Dendritic cell treated with granulocyte-macrophage colony-stimulating factor and Interleukin-4, amounts not matched to agents 40 ng/mL and 50 ng/mL, for 4 days (primary cell): Measurements from ENCODE around the gene AGXT.

ENCODE experiments used
- H3K27ac Mint-ChIP-seq: one replicate; pipeline ENCODE4 v1.8.0; 2022; ENCODE audit warnings: mild to moderate bottlenecking, mixed read lengths
- H3K27me3 Mint-ChIP-seq: one replicate; pipeline ENCODE4 v1.8.0; 2022; ENCODE audit warnings: mild to moderate bottlenecking, mixed read lengths
- H3K36me3 Mint-ChIP-seq: one replicate; pipeline ENCODE4 v1.8.0; 2022; ENCODE audit warnings: low read depth, mixed read lengths
- H3K4me1 Mint-ChIP-seq: one replicate; pipeline ENCODE4 v1.8.0; 2022; ENCODE audit warnings: low read depth, mixed read lengths
- H3K4me3 Mint-ChIP-seq: one replicate; pipeline ENCODE4 v1.8.0; 2022; ENCODE audit warnings: mild to moderate bottlenecking, moderate library complexity, mixed read lengths
- H3K9me3 Mint-ChIP-seq: one replicate; pipeline ENCODE4 v1.8.0; 2022; ENCODE audit warnings: mixed read lengths
- intact Hi-C: fragments of 100-400 bp; cut with micrococcal nuclease; formaldehyde crosslinking; loops from one replicate; pipeline ENCODE4 v1.15.0; 2022

Gene AGXT

DNA sequence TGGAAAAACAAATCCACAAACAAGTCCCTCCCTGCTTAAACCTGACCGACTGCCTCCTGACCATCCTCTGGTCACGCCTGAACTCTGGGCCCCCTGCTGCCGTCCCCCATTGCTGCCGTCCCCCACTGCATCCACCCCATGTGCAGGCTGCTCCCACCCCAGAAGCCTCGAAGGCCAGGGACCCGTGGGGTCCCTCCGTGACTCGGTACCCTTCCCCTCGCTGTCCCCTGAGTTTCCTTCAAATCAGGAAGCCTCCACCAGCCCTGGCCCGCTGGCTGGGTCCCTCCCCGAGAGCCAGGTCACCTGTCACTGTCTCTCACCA, 17.9 kb upstream of the AGXT start:
- Mint-ChIP-seq H3K36me3 (no peaks in the 10 kb centered on the region), H3K9me3 (peaks cover 43% of the 10 kb centered on the region), H3K27ac (no peak overlapping the region), H3K4me3 (no peak overlapping the region), H3K27me3 (peaks cover 10% of the 10 kb centered on the region), H3K4me1 (no peaks in the 10 kb centered on the region)
- intact Hi-C loops, result loop anchor here (10.0 kb wide), 1 partner anchor 224 kb away; no protein-coding TSS in a partner anchor

DNA sequence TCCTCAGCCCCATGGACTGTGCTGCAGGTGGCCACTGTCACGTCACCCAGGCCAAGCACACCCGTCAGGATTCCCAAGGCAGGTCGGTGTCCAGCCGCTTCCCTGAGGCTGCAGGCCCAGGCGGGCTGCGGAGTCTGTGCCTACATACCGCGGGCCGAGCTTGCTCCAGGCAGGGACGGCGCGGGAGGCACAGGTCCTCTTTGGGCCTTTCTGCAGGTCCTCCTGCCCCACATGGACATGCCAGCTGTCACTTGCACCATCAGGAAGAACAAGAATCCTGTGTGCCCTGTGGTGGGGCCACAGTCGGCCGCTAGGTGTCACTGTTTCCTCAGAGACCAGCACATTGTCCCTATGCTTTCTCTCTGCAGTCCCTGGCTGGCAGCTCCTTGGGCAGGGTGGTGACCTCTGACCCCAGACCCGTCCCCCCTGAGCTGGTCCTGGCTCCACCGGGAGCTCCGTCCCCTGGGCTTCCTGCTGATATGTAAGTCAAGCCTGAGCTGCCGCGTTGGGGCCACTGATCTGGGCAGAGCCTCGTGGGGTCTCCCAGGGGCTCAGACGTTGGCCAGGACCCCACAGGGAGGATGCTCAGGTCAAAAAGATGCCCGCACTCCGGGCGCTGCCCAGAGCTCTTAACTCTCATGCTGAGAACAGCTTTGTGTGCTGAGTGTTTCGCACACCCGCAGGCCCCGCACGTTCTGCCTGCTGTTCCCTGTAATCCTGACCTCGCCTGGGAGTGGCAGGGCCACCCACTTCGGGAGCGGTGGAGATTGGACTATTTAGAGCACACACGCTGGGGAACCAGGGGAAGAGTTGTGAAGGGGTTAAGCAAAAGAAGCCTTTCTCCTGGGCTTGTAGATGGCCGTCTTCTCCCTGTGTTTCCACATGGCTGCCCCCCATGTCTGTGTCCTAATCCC, 17.3 kb upstream of the AGXT start:
- Mint-ChIP-seq H3K4me1 (no peaks in the 10 kb centered on the region), H3K9me3 (peaks cover 39% of the 10 kb centered on the region), H3K4me3 (no peak overlapping the region), H3K27me3 (peaks cover 10% of the 10 kb centered on the region), H3K27ac (no peak overlapping the region), H3K36me3 (no peaks in the 10 kb centered on the region)
- intact Hi-C loops, result loop anchor here (10.0 kb wide), 1 partner anchor 223 kb away; no protein-coding TSS in a partner anchor

DNA sequence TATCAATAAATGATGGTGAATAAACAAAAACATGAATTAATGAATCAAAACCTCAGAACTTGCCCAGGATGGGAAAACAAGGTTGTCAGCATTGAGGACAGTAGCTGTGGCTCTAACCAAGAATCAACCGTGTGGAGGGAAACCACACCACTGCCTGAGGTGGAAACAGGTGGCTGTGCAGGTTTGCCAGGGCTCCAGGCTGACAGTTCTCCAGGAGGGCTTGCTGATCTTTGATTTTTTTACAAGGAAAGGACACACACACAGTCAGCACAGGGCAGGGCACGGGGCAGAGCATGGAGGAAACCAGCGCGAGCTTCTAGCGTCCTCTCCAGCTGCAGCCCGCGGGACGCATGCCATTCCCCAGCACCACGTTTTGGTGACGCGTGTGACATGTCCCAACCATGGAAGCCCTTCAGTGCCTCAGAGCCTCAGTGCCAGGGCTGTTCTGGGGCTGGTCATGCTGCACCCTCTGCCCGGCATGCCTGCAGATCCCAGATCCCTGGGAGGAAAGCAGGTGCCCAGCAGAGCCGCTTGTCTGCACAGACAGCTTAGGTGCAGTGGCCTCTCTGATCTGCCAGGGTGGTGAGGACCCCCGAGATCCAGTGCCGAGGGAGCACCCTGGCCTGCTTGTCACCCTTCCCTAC, 15.8 kb upstream of the AGXT start:
- Mint-ChIP-seq H3K4me3 (no peak overlapping the region), H3K9me3 (peaks cover 24% of the 10 kb centered on the region), H3K27me3 (peaks cover 10% of the 10 kb centered on the region), H3K36me3 (no peaks in the 10 kb centered on the region), H3K4me1 (no peaks in the 10 kb centered on the region), H3K27ac (no peak overlapping the region)
- intact Hi-C loops, result loop anchor here (10.0 kb wide), 1 partner anchor 222 kb away; no protein-coding TSS in a partner anchor

DNA sequence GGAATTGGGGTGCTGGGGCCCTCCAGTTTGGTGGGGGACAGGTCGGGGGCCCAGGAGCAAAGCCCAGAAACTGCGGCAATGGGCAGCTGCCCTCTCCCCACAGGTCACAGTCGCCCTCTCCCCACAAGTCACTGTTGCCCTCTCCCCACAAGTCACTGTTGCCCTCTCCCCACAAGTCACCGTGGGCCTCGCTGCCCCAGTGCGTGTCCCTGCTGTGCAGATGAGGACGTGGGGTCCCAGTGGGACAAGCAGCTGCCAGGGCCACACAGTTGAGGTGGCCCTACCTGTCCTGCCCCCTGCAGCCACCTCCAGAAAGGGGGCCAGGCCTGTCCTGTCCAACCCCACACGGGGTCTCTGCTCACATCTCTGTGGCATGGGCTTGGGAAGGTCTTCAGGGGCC, 13.0 kb upstream of the AGXT start:
- intact Hi-C loops, result loop anchor here (10.0 kb wide), 1 partner anchor 219 kb away; no protein-coding TSS in a partner anchor
- H3K4me3 Mint-ChIP-seq, result no peak overlapping the region
- H3K27me3 Mint-ChIP-seq, result peaks cover 10% of the 10 kb centered on the region
- H3K4me1 Mint-ChIP-seq, result no peaks in the 10 kb centered on the region
- H3K9me3 Mint-ChIP-seq, result peaks cover 20% of the 10 kb centered on the region
- H3K36me3 Mint-ChIP-seq, result no peaks in the 10 kb centered on the region
- no peak overlapping the region for H3K27ac Mint-ChIP-seq

- intact Hi-C loops, result loop anchor here (10.0 kb wide), 1 partner anchor 218 kb away; no protein-coding TSS in a partner anchor
- H3K27ac Mint-ChIP-seq, result no peak overlapping the region
- peaks cover 20% of the 10 kb centered on the region for H3K9me3 Mint-ChIP-seq
- H3K36me3 Mint-ChIP-seq, result no peaks in the 10 kb centered on the region
- H3K4me3 Mint-ChIP-seq, result no peak overlapping the region
- no peaks in the 10 kb centered on the region for H3K4me1 Mint-ChIP-seq
- peaks cover 7% of the 10 kb centered on the region for H3K27me3 Mint-ChIP-seq
These were observed 12.3 kb upstream of the AGXT start for GRCh38 chr2:240856151-240856980.

GRCh38 chr2:240857039-240858008, 11.3 kb upstream of the AGXT start:
- Mint-ChIP-seq H3K9me3 (peaks cover 20% of the 10 kb centered on the region), H3K4me1 (no peaks in the 10 kb centered on the region), H3K27me3 (peaks cover 3% of the 10 kb centered on the region), H3K36me3 (no peaks in the 10 kb centered on the region), H3K27ac (no peak overlapping the region), H3K4me3 (no peak overlapping the region)
- intact Hi-C loops, result loop anchor here (10.0 kb wide), 1 partner anchor 217 kb away; no protein-coding TSS in a partner anchor

DNA sequence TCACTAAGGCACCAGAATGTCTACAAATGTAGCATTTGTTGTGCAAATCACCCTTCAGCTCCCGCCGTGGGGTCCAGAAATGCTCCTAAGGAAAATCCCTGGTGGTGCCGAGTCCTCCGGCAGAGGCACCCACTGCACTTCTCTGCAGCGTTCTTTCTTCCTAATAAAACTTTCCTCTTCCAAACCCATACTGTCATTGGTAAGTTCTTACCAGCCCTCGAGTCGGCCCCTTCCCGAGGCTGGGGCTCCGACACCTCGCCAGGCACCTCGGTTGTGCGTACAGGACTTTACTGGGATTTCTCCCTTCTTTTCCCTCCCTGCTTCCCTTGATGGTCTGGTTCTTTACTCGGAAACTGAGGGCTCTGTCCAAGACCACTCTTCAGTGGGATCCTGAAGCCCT, 10.3 kb upstream of the AGXT start:
- intact Hi-C loops, result loop anchor here (10.0 kb wide), 1 partner anchor 216 kb away; no protein-coding TSS in a partner anchor
- H3K27ac Mint-ChIP-seq, result no peak overlapping the region
- no peak overlapping the region for H3K4me3 Mint-ChIP-seq
- peaks cover 20% of the 10 kb centered on the region for H3K9me3 Mint-ChIP-seq
- H3K36me3 Mint-ChIP-seq, result no peaks in the 10 kb centered on the region
- no peaks in the 10 kb centered on the region for H3K4me1 Mint-ChIP-seq
- peaks cover 2% of the 10 kb centered on the region for H3K27me3 Mint-ChIP-seq

- Mint-ChIP-seq H3K27me3 (peaks cover 4% of the 10 kb centered on the region), H3K4me3 (no peak overlapping the region), H3K36me3 (no peaks in the 10 kb centered on the region), H3K4me1 (no peaks in the 10 kb centered on the region), H3K27ac (no peak overlapping the region), H3K9me3 (peaks cover 18% of the 10 kb centered on the region)
- intact Hi-C loops, result loop anchor here (10.0 kb wide), 1 partner anchor 216 kb away; no protein-coding TSS in a partner anchor
These were observed 9.8 kb upstream of the AGXT start for GRCh38 chr2:240858871-240859270.

- Mint-ChIP-seq H3K4me3 (no peak overlapping the region), H3K36me3 (no peaks in the 10 kb centered on the region), H3K9me3 (no peaks in the 10 kb centered on the region), H3K27me3 (peaks cover 6% of the 10 kb centered on the region), H3K27ac (no peak overlapping the region), H3K4me1 (no peaks in the 10 kb centered on the region)
- intact Hi-C loops, result no loop called here
These were observed 7.1 kb upstream of the AGXT start for GRCh38 chr2:240861547-240861946.

- H3K27me3 Mint-ChIP-seq, result peaks cover 5% of the 10 kb centered on the region
- no peaks in the 10 kb centered on the region for H3K9me3 Mint-ChIP-seq
- H3K27ac Mint-ChIP-seq, result no peak overlapping the region
- intact Hi-C loops, result no loop called here
- no peaks in the 10 kb centered on the region for H3K4me1 Mint-ChIP-seq
- no peaks in the 10 kb centered on the region for H3K36me3 Mint-ChIP-seq
- H3K4me3 Mint-ChIP-seq, result no peak overlapping the region
These were observed 4.1 kb upstream of the AGXT start for GRCh38 chr2:240864475-240864874.

- H3K27me3 Mint-ChIP-seq, result peaks cover 4% of the 10 kb centered on the region
- H3K4me1 Mint-ChIP-seq, result no peaks in the 10 kb centered on the region
- H3K27ac Mint-ChIP-seq, result no peak overlapping the region
- intact Hi-C loops, result no loop called here
- H3K9me3 Mint-ChIP-seq, result no peaks in the 10 kb centered on the region
- H3K36me3 Mint-ChIP-seq, result no peaks in the 10 kb centered on the region
- no peak overlapping the region for H3K4me3 Mint-ChIP-seq
These were observed 3.2 kb upstream of the AGXT start for GRCh38 chr2:240865391-240865790.

DNA sequence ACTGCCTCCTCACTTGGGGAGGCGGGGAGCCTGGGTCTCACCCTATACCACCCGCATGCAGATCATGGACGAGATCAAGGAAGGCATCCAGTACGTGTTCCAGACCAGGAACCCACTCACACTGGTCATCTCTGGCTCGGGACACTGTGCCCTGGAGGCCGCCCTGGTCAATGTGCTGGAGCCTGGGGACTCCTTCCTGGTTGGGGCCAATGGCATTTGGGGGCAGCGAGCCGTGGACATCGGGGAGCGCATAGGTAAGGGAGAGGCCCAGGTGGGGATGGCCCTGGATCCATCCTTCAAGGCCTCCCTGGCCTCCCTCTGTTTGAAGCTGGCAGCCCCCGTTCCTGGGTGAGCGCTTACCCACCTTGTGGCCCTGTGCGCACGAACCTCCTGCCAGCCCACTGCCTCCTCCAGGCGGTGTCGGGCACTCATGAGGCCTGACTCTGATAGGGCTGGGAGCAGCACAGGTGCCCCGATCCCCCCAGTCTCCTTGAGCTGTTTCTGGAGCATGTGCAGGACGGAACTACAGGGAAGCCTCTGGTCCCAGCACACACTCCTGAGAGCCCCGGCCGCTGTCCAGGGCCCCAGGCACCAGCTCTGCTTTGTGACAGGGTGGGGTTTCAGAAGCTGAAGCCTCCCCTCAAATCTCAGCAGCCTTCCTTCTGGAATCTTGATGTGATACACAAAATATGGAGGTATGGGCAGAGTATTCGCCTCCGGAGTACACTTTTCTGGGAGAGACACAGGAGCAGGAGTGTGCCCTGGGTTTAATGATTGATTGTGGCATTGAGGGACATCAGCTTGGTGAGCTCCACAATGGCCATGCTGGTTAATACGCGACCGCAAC, 708 bp downstream of the AGXT start:
- H3K36me3 Mint-ChIP-seq, result no peaks in the 10 kb centered on the region
- H3K4me3 Mint-ChIP-seq, result no peak overlapping the region
- intact Hi-C loops, result no loop called here
- H3K27me3 Mint-ChIP-seq, result peaks cover 2% of the 10 kb centered on the region
- H3K9me3 Mint-ChIP-seq, result no peaks in the 10 kb centered on the region
- no peaks in the 10 kb centered on the region for H3K4me1 Mint-ChIP-seq
- no peak overlapping the region for H3K27ac Mint-ChIP-seq
